Effector CD8-positive, alpha-beta T cell (primary cell): ENCODE results near the gene SERPINB6.
"Not testable (repeated sequence)": the region's sequence is repeated elsewhere in the genome, so short reads cannot be mapped to it uniquely, and the experiment has no call there.

ENCODE experiments used
- DNase-seq: peaks from one replicate; lab custom pipeline; 2025; lab: John Stamatoyannopoulos, UW

The SERPINB6 gene

GRCh38 chr6:2913621-2914317 is 57.6 kb downstream of the SERPINB6 start:
- DNase-seq = no peak

DNA sequence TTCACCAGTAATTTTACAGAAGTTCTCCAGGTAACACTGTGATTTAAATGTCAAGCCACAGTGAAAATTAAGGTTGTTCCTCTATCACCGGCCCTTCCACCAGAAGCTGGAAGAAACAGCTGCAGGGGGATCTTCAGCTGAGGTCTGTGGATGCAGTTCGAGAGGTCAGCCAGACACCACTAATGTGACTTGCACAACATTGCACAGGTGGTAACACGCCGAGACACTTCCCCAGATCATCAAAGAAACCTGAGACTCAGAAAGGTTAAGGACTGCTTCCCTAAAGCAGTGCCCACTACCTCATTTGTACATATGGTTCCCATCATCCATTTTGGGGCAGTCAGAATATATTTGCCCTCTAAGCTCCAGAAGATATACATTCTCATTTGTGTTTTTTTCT is 60.2 kb downstream of the SERPINB6 start:
- no peak for DNase-seq

- DNase-seq = no peak
Observed at GRCh38 chr6:2909718-2910117, 61.6 kb downstream of the SERPINB6 start.

DNA sequence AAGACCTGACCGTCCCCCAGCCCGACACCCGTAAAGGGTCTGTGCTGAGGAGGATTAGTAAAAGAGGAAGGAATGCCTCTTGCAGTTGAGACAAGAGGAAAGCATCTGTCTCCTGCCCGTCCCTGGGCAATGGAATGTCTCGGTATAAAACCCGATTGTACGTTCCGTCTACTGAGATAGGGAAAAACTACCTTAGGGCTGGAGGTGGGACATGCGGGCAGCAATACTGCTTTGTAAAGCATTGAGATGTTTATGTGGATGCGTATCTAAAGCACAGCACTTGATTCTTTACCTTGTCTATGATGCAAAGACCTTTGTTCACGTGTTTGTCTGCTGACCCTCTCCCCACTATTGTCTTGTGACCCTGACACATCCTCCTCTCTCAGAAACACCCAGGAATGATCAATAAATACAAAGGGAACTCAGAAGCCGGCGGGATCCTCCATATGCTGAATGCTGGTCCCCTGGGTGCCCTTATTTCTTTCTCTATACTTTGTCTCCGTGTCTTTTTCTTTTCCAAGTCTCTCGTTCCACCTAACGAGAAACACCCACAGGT is 62.2 kb downstream of the SERPINB6 start:
- not testable (repeated sequence) for DNase-seq

GRCh38 chr6:2908516-2908915 is 62.9 kb downstream of the SERPINB6 start:
- DNase-seq = not testable (repeated sequence)

DNA sequence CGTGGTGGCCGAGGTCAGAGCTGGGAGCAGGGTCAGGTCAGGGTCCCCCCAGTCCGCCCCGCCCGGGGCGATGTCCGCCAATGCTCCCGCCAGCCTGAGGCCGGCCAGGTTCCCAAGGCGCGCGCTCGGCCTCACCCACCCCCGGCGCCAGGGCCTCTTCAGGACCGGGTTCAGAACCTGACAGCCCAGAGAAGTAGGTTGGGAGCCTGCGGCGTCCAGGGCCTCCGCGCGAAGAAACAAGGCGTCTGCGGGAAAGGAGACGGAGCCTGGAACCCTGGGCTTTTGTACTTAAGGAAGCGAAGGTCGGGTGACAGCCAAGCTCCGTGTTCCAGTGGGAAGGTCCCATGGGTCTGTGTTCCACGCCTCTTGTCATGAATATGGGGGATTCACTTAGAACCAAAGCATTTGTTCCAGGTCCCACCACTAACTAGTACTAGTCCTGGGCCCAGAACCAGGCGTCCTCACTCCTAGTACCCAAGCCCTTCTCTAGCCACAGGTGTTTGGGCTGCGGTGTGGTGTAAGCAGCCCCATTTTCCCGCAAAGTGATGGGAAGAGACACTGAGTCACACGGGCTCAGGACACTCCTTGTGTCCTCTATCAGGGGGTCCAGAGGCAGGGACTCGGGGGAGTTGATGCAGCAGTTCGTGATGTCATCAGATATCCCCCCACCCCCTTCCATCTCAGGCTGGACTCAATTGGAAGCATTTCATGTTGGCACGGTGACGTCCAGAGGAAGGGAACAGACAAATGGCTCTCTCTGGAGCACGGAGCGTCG is 67.8 kb downstream of the SERPINB6 start:
- DNase-seq = not testable (repeated sequence)

DNA sequence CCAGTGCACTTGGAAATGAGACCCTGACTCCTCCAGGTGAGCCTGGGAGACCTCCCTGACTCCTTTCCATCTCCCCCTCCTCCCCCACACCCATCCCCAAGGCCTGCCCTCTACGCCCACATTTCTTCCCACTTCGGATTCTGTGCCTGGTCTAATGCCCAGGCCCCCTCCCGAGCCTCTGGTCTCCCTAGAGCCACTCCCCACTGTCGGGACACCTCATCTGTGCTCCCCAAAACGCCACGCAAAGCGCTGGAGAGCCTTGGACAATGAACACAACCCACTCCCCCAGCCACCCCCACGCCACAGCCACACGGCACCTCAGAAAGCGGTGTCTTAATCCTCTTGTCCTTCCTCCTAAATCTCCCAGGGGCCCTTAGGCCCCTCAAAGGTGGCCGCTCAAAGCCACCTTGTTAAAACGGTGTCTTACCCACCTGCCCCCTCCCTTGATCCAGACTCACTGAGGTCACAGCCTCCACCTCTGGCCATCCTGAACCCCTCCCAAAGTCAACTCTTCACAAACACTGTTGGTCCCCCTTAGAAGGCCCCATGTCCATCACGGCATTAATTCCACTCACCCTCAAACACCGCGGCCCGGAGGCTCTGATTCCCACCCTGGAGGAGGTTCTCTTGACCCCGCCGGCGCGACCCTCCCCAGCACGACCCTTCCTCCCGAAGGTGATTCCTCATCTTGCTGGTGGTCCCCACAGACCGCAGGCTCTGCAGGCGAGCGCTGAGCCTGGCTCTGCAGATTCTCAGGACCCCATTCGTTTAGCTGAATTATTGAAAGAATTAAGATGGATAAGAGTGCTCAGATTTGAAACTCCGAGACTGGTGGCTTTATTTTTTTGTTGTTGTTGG is 69.5 kb downstream of the SERPINB6 start:
- not testable (repeated sequence) for DNase-seq

DNA sequence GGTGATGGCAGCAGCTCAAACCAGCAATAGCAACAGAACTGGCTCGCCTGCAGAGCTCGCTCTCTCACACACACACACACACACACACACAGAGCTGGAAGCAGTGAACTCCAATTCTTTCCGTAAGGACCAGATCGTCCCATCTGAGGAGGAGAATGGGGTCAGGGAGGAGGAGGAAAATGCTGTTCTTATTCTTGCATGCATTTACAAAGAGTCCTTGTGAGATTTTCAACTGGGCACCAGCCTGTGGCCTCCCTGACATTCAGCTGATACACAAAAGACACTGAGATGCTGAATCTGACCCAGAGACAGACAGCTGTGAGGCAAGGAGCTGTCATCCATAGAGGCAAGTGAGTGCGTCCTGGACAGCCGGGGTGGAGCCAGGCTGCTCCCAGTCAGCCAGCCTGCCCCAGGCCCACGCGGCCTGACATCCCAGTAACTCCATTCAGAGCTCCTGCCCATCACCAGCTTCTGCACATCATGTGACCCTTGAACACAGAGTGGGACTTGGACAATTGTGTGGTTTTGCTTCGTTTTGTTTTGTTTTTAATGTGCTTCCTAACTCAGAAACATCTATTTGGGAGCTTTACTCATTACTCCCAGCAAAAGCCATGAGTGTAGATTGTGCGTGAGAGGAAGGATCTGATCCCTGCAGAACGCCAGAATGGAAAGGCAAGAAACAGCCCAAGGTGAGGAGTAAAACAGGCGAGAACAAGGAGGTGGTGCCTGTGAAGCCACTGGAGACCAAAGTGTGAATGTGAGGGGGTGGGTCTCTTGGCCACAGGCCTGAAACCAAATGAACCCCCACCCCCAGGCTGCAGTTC is 70.3 kb downstream of the SERPINB6 start:
- no peak for DNase-seq

DNA sequence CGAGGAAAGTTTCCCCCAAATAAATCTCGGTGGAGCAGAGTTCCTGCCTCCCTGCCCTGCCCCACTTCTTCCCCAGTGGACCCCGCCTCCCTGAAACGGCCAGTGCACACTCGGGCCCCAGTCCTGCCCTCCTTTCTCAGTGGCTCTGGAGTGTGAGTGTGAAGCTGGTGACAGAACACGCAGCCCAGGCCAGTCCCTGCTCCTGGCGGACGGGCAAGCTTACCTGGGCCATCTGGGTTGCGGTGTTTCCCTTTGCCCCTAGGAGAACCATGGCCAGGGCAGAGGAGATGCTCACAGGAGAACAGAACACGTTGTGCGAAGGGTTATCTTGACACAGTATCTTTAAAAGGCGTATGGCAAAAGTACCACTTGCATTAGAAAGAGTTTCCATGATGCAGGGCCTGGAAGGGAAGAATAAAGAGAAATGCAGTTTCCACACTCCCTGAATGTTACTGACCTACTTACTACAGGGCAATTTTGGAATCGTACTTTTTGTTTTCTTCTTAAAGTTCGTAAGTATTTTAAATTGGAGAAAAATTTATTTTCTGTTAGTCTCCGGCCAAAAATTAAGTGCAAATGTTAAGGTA is 71.1 kb downstream of the SERPINB6 start:
- DNase-seq = no peak

- no peak for DNase-seq
Observed at GRCh38 chr6:2899596-2899995, 71.8 kb downstream of the SERPINB6 start.
